OCI-LY7 (cell line): ENCODE results near the gene HOXC9. TPM values are rescaled to one million over a fixed set of nuclear protein-coding genes. Genes with fewer than 3 reads are reported as not detected.

Experiments used
- BruUV-seq: library from RNA; stranded (reverse); fragments of 400-500 nt; replicated peaks from 2 replicates; lab custom pipeline; 2021; lab: Mats Ljungman, UMichigan
- CTCF ChIA-PET: fragments of 300-600 bp; sonication (Branson Sonifier 250); formaldehyde crosslinking; loops from one replicate; lab custom pipeline; 2022; ENCODE audit warnings: antibody characterized with exemption; ENCODE audit not compliant: unreplicated experiment; lab: Charles Lee
- POLR2A ChIA-PET: fragments of 300-600 bp; sonication (Branson Sonifier 250); formaldehyde crosslinking; loops from one replicate; lab custom pipeline; 2022; ENCODE audit warnings: antibody characterized with exemption; lab: Charles Lee
- DNase-seq: peaks from one replicate; pipeline ENCODE4 v3.0.0-alpha.2; 2015; ENCODE audit warnings: low spot score
- H2AFZ ChIP-seq: fragments of 200-600 bp; sonication (generic), shearing (Covaris generic); 2 replicates; pipeline ENCODE4 v1.6.1; 2014; ENCODE audit warnings: mild to moderate bottlenecking, antibody characterized with exemption, low read length, moderate library complexity
- H3K27ac ChIP-seq: fragments of 200-600 bp; sonication (generic); 2 replicates; pipeline ENCODE4 v1.5.1; 2014; ENCODE audit warnings: mixed run types, low read depth, mild to moderate bottlenecking, moderate library complexity, low read length, inconsistent platforms; ENCODE audit not compliant: poor library complexity, severe bottlenecking
- H3K36me3 ChIP-seq: fragments of 200-600 bp; sonication (generic); 2 replicates; pipeline ENCODE4 v1.6.1; 2014; ENCODE audit warnings: mild to moderate bottlenecking, antibody characterized with exemption, low read length, moderate library complexity, mixed read lengths; ENCODE audit not compliant: insufficient read depth
- H3K4me1 ChIP-seq: fragments of 200-600 bp; sonication (generic); 2 replicates; pipeline ENCODE4 v1.5.1; 2014; ENCODE audit warnings: mild to moderate bottlenecking, low read length; ENCODE audit not compliant: insufficient read depth, poor library complexity, severe bottlenecking
- H3K4me2 ChIP-seq: fragments of 200-600 bp; sonication (generic); 2 replicates; pipeline ENCODE4 v1.6.1; 2014; ENCODE audit warnings: mild to moderate bottlenecking, low read length
- H3K4me3 ChIP-seq: fragments of 200-600 bp; sonication (generic); 2 replicates; pipeline ENCODE4 v1.5.1; 2014; ENCODE audit warnings: mild to moderate bottlenecking, low read depth, low read length; ENCODE audit not compliant: poor library complexity, severe bottlenecking
- H3K79me2 ChIP-seq: fragments of 200-600 bp; sonication (generic); 2 replicates; pipeline ENCODE4 v1.6.1; 2016; ENCODE audit warnings: low read depth, mild to moderate bottlenecking, low read length, moderate library complexity, mixed read lengths; ENCODE audit not compliant: insufficient read depth
- H3K9me2 ChIP-seq: fragments of 200-600 bp; sonication (generic); 2 replicates; pipeline ENCODE4 v1.6.1; 2016; ENCODE audit warnings: mild to moderate bottlenecking, low read length, mixed read lengths; ENCODE audit not compliant: insufficient read depth
- H3K9me3 ChIP-seq: fragments of 200-600 bp; sonication (generic); 2 replicates; pipeline ENCODE4 v1.6.1; 2014; ENCODE audit warnings: mild to moderate bottlenecking, mixed run types, low read length, mixed read lengths
- H4K20me1 ChIP-seq: fragments of 200-600 bp; sonication (generic); 2 replicates; pipeline ENCODE4 v1.6.1; 2014; ENCODE audit warnings: mild to moderate bottlenecking, antibody characterized with exemption, low read length, moderate library complexity, mixed read lengths; ENCODE audit not compliant: insufficient read depth
- CTCF ChIP-seq: fragments of 200-600 bp; sonication (generic); conservative IDR thresholded peaks from 2 replicates; pipeline ENCODE4 v1.5.1; 2014; ENCODE audit warnings: mild to moderate bottlenecking, antibody characterized with exemption, low read length, moderate library complexity, mixed read lengths
- EZH2phosphoT487 ChIP-seq: fragments of 200-600 bp; sonication (generic); IDR thresholded peaks from 2 replicates; pipeline ENCODE4 v1.6.1; 2018; ENCODE audit warnings: low read depth, borderline replicate concordance, mild to moderate bottlenecking, mixed run types, antibody characterized with exemption, low read length, moderate library complexity, mixed read lengths
- intact Hi-C: fragments of 100-400 bp; cut with micrococcal nuclease; formaldehyde crosslinking; loops from one replicate; pipeline ENCODE4 v1.10.0; 2022; ENCODE audit not compliant: unreplicated experiment
- total RNA-seq, 2 experiments: library from RNA; depleted of rRNA in 1 of 2; stranded (reverse); fragments of >200 nt in 1 of 2; shearing (Covaris generic) in 1 of 2; gene quantifications; 2 replicates each; pipeline ENCODE4 v1.2.3, GENCODE V29; 2014 to 2022

HOXC9 gene
- total RNA-seq, 2 experiments from 2014 or later = 0.42 TPM; not detected in 1

- H3K9me3 ChIP-seq = no peaks in the 10 kb centered on the region
- H3K4me1 ChIP-seq = peaks cover 49% of the 10 kb centered on the region
- no peaks in the 10 kb centered on the region for H4K20me1 ChIP-seq
- ChIA-PET CTCF (interaction anchor here (0.6 kb wide), 1 partner anchor 222 kb away, joined by 3 read pairs; no protein-coding TSS in a partner anchor), POLR2A (interaction anchor here (0.6 kb wide), 2 partner anchors 9 to 44 kb away, joined by 3 to 6 read pairs; no protein-coding TSS in a partner anchor)
- no peak overlapping the region for H2AFZ ChIP-seq
- no peaks in the 10 kb centered on the region for H3K79me2 ChIP-seq
- TF ChIP-seq EZH2phosphoT487 (no peak), CTCF (no peak)
- no peaks in the 10 kb centered on the region for H3K36me3 ChIP-seq
- H3K27ac ChIP-seq = no peak overlapping the region
- DNase-seq = peak; percentile 35
- H3K4me3 ChIP-seq = no peak overlapping the region
- H3K4me2 ChIP-seq = peak overlapping the region; percentile 14; the same call in 1 of the 2 replicates
- no peaks in the 10 kb centered on the region for H3K9me2 ChIP-seq
- BruUV-seq = no TSS peak
- intact Hi-C loops = loop anchor here (10.0 kb wide), 2 partner anchors 191 to 281 kb away; no protein-coding TSS in a partner anchor
These were observed 13.8 kb upstream of the HOXC9 start for GRCh38 chr12:53985994-53986685.

- BruUV-seq = no TSS peak
- POLR2A ChIA-PET = no interaction called here
- H3K79me2 ChIP-seq = no peaks in the 10 kb centered on the region
- intact Hi-C loops = loop anchor here (10.0 kb wide), 2 partner anchors 192 to 282 kb away; no protein-coding TSS in a partner anchor
- H3K9me2 ChIP-seq = no peaks in the 10 kb centered on the region
- peaks cover 49% of the 10 kb centered on the region for H3K4me1 ChIP-seq
- no peak overlapping the region for H3K4me3 ChIP-seq
- no peaks in the 10 kb centered on the region for H4K20me1 ChIP-seq
- TF ChIP-seq CTCF = no peak
- no peak for TF ChIP-seq EZH2phosphoT487
- H3K36me3 ChIP-seq = no peaks in the 10 kb centered on the region
- DNase-seq = no peak
- H3K4me2 ChIP-seq = no peak overlapping the region
- H3K27ac ChIP-seq = no peak overlapping the region
- no peak overlapping the region for H2AFZ ChIP-seq
- H3K9me3 ChIP-seq = no peaks in the 10 kb centered on the region
- CTCF ChIA-PET = interaction anchor here (1.4 kb wide), 1 partner anchor 220 kb away, joined by 3 read pairs; no protein-coding TSS in a partner anchor
These were observed 13.1 kb upstream of the HOXC9 start for GRCh38 chr12:53986686-53987483.
